ENCODE results near the gene TMEM107.

The TMEM107 gene

GRCh38 chr17:8210761-8211458 lies 34.7 kb upstream of the TMEM107 start:
- H3K4me1 ChIP-seq (ENCODE audit: control insufficient read depth in 1 of 2, insufficient read depth in 2 of 2, low read length in 2 of 2) = peaks cover 0 to 9% of the 10 kb centered on the region in 2 donors
- H3K27me3 ChIP-seq (ENCODE audit: low read depth, low read length) = no peaks in the 10 kb centered on the region
- no peaks in the 10 kb centered on the region for H3K9me3 ChIP-seq (ENCODE audit: control insufficient read depth in 1 of 2, low read length in 2 of 2)
- peak overlapping the region; percentile 69 for H3K27ac ChIP-seq (ENCODE audit: low read length)
- no peaks in the 10 kb centered on the region for H3K36me3 ChIP-seq (ENCODE audit: control insufficient read depth in 1 of 2, insufficient read depth in 2 of 2, low read length in 2 of 2)
- peak overlapping the region; percentile 70 to 76 for H3K4me3 ChIP-seq (ENCODE audit: low read depth in 1 of 2, low read length in 2 of 2)

DNA sequence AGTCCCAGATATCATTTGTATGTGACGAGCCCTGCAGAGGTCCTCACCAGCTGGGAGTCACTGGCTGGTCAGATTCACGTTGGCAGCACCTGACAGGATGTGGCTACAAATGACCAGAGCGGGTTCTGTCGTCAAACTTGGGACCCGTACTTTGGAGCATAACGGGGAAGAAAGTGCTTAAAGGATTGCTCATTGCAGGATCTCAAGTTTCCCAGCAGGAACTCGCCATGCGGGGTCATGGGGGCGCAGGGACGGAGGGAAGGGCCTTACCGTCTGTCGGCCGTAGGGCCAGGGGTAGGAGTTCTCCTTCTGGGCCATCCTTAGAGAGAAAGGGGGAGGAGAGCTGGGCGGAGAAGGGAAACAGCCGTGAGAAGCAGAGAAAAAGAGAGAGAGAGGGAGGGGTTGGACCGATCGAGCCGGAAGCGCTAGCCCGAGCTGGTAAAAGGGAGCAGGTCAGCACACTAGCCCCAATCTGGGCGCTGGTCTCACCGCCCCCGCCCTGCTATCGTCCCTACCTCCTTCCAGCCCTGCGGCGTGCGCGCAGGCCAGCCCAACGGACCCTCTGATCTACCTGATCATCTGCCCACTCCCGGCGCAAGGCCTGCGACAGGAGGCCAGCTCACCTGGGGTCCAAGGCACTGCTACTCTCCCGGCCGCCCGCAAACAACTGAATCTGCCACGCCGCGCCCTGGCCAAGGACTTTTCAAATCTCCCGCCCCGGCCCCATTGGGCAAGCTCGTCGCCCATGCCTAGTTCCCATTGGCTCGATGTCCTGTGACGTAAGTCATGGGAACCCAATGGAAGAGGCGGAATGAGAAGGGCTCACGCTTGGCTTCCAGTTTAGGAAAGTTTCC lies 34.0 kb upstream of the TMEM107 start, which contains the start of gene AURKB:
AURKB (minus strand) TSS at position 669 of the 854 bp plus-strand sequence; CDS start at position 318, 351 bp downstream.
- Histone ChIP-seq H3K4me3 (ENCODE audit: low read depth in 1 of 2, low read length in 2 of 2) (peak within 1 kb of the TSS; percentile 70 to 76), H3K27me3 (ENCODE audit: low read depth, low read length) (no peaks in the 10 kb centered on the region), H3K36me3 (ENCODE audit: control insufficient read depth in 1 of 2, insufficient read depth in 2 of 2, low read length in 2 of 2) (no peaks in the 10 kb centered on the region), H3K27ac (ENCODE audit: low read length) (peak within 1 kb of the TSS; percentile 69), H3K9me3 (ENCODE audit: control insufficient read depth in 1 of 2, low read length in 2 of 2) (no peaks in the 10 kb centered on the region), H3K4me1 (ENCODE audit: control insufficient read depth in 1 of 2, insufficient read depth in 2 of 2, low read length in 2 of 2) (peaks cover 0 to 9% of the 10 kb centered on the region in 2 donors)

DNA sequence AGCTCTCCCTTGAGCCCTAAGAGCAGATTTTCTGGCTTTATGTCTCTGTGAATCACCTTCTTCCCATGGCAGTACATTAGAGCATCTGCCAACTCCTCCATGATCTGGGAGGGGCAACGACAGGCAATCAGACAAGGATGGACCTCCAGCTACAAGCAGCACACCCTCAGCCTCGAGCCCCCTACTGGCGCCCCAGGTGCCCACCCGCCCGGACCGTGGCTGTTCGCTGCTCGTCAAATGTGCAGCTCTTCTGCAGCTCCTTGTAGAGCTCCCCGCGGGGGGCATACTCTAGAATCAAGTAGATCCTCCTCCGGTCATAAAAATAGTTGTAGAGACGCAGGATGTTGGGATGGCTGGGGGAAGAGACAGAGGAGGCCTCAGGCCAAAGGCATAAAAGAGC lies 30.4 kb upstream of the TMEM107 start:
- Histone ChIP-seq H3K4me3 (ENCODE audit: low read depth in 1 of 2, low read length in 2 of 2) (no peak overlapping the region), H3K9me3 (ENCODE audit: control insufficient read depth in 1 of 2, low read length in 2 of 2) (no peaks in the 10 kb centered on the region), H3K4me1 (ENCODE audit: control insufficient read depth in 1 of 2, insufficient read depth in 2 of 2, low read length in 2 of 2) (peaks cover 0 to 9% of the 10 kb centered on the region in 2 donors), H3K27ac (ENCODE audit: low read length) (no peak overlapping the region), H3K27me3 (ENCODE audit: low read depth, low read length) (no peaks in the 10 kb centered on the region), H3K36me3 (ENCODE audit: control insufficient read depth in 1 of 2, insufficient read depth in 2 of 2, low read length in 2 of 2) (no peaks in the 10 kb centered on the region)

GRCh38 chr17:8204761-8205555 lies 28.8 kb upstream of the TMEM107 start:
- H3K4me1 ChIP-seq (ENCODE audit: control insufficient read depth in 1 of 2, insufficient read depth in 2 of 2, low read length in 2 of 2) = peaks cover 0 to 4% of the 10 kb centered on the region in 2 donors
- no peaks in the 10 kb centered on the region for H3K9me3 ChIP-seq (ENCODE audit: control insufficient read depth in 1 of 2, low read length in 2 of 2)
- no peaks in the 10 kb centered on the region for H3K36me3 ChIP-seq (ENCODE audit: control insufficient read depth in 1 of 2, insufficient read depth in 2 of 2, low read length in 2 of 2)
- no peaks in the 10 kb centered on the region for H3K27me3 ChIP-seq (ENCODE audit: low read depth, low read length)
- H3K4me3 ChIP-seq (ENCODE audit: low read depth in 1 of 2, low read length in 2 of 2) = no peak overlapping the region
- no peak overlapping the region for H3K27ac ChIP-seq (ENCODE audit: low read length)

- Histone ChIP-seq H3K4me1 (ENCODE audit: control insufficient read depth in 1 of 2, insufficient read depth in 2 of 2, low read length in 2 of 2) (peaks cover 32 to 35% of the 10 kb centered on the region in 2 donors), H3K27me3 (ENCODE audit: low read depth, low read length) (no peaks in the 10 kb centered on the region), H3K4me3 (ENCODE audit: low read depth in 1 of 2, low read length in 2 of 2) (peak overlapping the region; percentile 45 to 52), H3K9me3 (ENCODE audit: control insufficient read depth in 1 of 2, low read length in 2 of 2) (no peaks in the 10 kb centered on the region), H3K36me3 (ENCODE audit: control insufficient read depth in 1 of 2, insufficient read depth in 2 of 2, low read length in 2 of 2) (no peaks in the 10 kb centered on the region), H3K27ac (ENCODE audit: low read length) (peak overlapping the region; percentile 64)
Measured at GRCh38 chr17:8192070-8192815, 16.1 kb upstream of the TMEM107 start.

DNA sequence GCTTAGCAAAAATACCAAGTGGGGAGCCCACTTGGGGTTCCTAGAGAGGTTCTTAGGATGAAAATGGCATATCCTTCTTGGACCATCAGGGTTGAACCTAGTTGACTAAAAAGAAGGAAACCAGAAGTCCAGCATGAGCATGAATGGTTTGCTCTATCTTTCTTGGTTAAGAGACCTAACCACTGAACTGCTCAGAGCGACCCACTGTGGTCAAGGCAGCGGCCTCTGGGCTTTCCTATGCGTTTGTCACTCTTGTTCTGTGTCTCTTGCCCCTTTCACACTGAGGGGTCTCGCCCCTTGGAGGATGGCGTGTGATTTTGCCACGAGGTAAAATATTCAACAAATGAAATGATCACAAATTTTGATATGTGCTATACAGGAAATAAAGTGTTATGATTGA lies 14.3 kb upstream of the TMEM107 start:
- Histone ChIP-seq H3K9me3 (ENCODE audit: control insufficient read depth in 1 of 2, low read length in 2 of 2) (no peaks in the 10 kb centered on the region), H3K36me3 (ENCODE audit: control insufficient read depth in 1 of 2, insufficient read depth in 2 of 2, low read length in 2 of 2) (no peaks in the 10 kb centered on the region), H3K27me3 (ENCODE audit: low read depth, low read length) (no peaks in the 10 kb centered on the region), H3K4me3 (ENCODE audit: low read depth in 1 of 2, low read length in 2 of 2) (peak overlapping the region; percentile 41 to 95), H3K4me1 (ENCODE audit: control insufficient read depth in 1 of 2, insufficient read depth in 2 of 2, low read length in 2 of 2) (peaks cover 32 to 35% of the 10 kb centered on the region in 2 donors), H3K27ac (ENCODE audit: low read length) (peak overlapping the region; percentile 80)

GRCh38 chr17:8189711-8190477 lies 13.7 kb upstream of the TMEM107 start, which contains the start of gene BORCS6:
Gene BORCS6, minus strand, starts transcription at chr17:8190180. Its CDS starts 40 bp downstream, at chr17:8190140.
- Histone ChIP-seq H3K4me3 (ENCODE audit: low read depth in 1 of 2, low read length in 2 of 2) (peak within 1 kb of the TSS; percentile 92 to 95), H3K27me3 (ENCODE audit: low read depth, low read length) (no peaks in the 10 kb centered on the region), H3K4me1 (ENCODE audit: control insufficient read depth in 1 of 2, insufficient read depth in 2 of 2, low read length in 2 of 2) (peaks cover 32 to 35% of the 10 kb centered on the region in 2 donors), H3K9me3 (ENCODE audit: control insufficient read depth in 1 of 2, low read length in 2 of 2) (no peaks in the 10 kb centered on the region), H3K27ac (ENCODE audit: low read length) (peak within 1 kb of the TSS; percentile 80), H3K36me3 (ENCODE audit: control insufficient read depth in 1 of 2, insufficient read depth in 2 of 2, low read length in 2 of 2) (no peaks in the 10 kb centered on the region)

- no peaks in the 10 kb centered on the region for H3K27me3 ChIP-seq (ENCODE audit: low read depth, low read length)
- no peaks in the 10 kb centered on the region for H3K36me3 ChIP-seq (ENCODE audit: control insufficient read depth in 1 of 2, insufficient read depth in 2 of 2, low read length in 2 of 2)
- H3K4me3 ChIP-seq (ENCODE audit: low read depth in 1 of 2, low read length in 2 of 2) = peak overlapping the region; percentile 92 to 95
- H3K9me3 ChIP-seq (ENCODE audit: control insufficient read depth in 1 of 2, low read length in 2 of 2) = no peaks in the 10 kb centered on the region
- H3K27ac ChIP-seq (ENCODE audit: low read length) = peak overlapping the region; percentile 56
- H3K4me1 ChIP-seq (ENCODE audit: control insufficient read depth in 1 of 2, insufficient read depth in 2 of 2, low read length in 2 of 2) = peaks cover 32 to 35% of the 10 kb centered on the region in 2 donors
Measured at GRCh38 chr17:8189041-8189710, 13.0 kb upstream of the TMEM107 start.

GRCh38 chr17:8188263-8188839 lies 12.2 kb upstream of the TMEM107 start:
- H3K36me3 ChIP-seq (ENCODE audit: control insufficient read depth in 1 of 2, insufficient read depth in 2 of 2, low read length in 2 of 2) = no peaks in the 10 kb centered on the region
- H3K4me3 ChIP-seq (ENCODE audit: low read depth in 1 of 2, low read length in 2 of 2) = peak overlapping the region; percentile 92 to 95
- peak overlapping the region; percentile 79 for H3K27ac ChIP-seq (ENCODE audit: low read length)
- H3K27me3 ChIP-seq (ENCODE audit: low read depth, low read length) = no peaks in the 10 kb centered on the region
- no peaks in the 10 kb centered on the region for H3K9me3 ChIP-seq (ENCODE audit: control insufficient read depth in 1 of 2, low read length in 2 of 2)
- H3K4me1 ChIP-seq (ENCODE audit: control insufficient read depth in 1 of 2, insufficient read depth in 2 of 2, low read length in 2 of 2) = peaks cover 32 to 35% of the 10 kb centered on the region in 2 donors
